Activated naive CD8-positive, alpha-beta T cell treated with anti-CD3 and anti-CD28 coated beads, Interleukin-2, amount 50 U/mL, for 24 hours (primary cell): ENCODE measurements around the gene OR2J3.
"Not testable (repeated sequence)": the region's sequence is repeated elsewhere in the genome, so short reads cannot be mapped to it uniquely, and the experiment has no call there.

Source experiments
- ATAC-seq: fragments of 150-1000 bp; cut with Tn5 transposase; one replicate; pipeline ENCODE4 v1.10.0; 2021
- DNase-seq: peaks from one replicate; pipeline ENCODE4 v3.0.0; 2021
- H3K27ac Mint-ChIP-seq: one replicate; pipeline ENCODE4 v1.8.0; 2021; ENCODE audit warnings: mild to moderate bottlenecking, mixed read lengths
- H3K27me3 Mint-ChIP-seq: one replicate; pipeline ENCODE4 v1.8.0; 2021; ENCODE audit warnings: mixed read lengths
- H3K36me3 Mint-ChIP-seq: one replicate; pipeline ENCODE4 v1.8.0; 2021; ENCODE audit warnings: low read depth, mixed read lengths
- H3K4me1 Mint-ChIP-seq: one replicate; pipeline ENCODE4 v1.8.0; 2021; ENCODE audit warnings: mixed read lengths
- H3K4me3 Mint-ChIP-seq: one replicate; pipeline ENCODE4 v1.8.0; 2021; ENCODE audit warnings: mild to moderate bottlenecking, moderate library complexity, mixed read lengths
- H3K9me3 Mint-ChIP-seq: one replicate; pipeline ENCODE4 v1.8.0; 2021; ENCODE audit warnings: mixed read lengths

Gene OR2J3

DNA sequence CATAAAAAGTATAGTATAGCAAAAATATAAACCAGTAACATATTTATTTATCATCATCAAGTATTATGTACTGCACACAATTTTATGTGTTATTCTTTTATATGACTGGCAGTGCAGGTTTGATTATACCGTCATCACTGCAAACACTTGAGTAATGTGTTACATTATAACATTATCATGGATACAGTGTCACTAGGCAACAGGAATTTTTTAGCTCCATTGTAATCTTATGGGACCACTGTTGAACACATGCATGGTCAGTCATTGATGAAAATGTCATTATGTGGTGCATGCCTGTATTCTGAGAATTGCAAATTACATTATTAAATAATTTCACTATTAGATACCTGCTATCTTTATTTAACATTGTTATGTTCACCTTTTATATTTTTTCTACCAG is 33.7 kb downstream of the OR2J3 start:
- H3K4me3 Mint-ChIP-seq: no peak overlapping the region
- H3K36me3 Mint-ChIP-seq: no peaks in the 10 kb centered on the region
- H3K9me3 Mint-ChIP-seq: peaks cover 4% of the 10 kb centered on the region
- no peak overlapping the region for H3K27ac Mint-ChIP-seq
- DNase-seq: no peak
- H3K4me1 Mint-ChIP-seq: no peaks in the 10 kb centered on the region
- ATAC-seq: no peak
- peaks cover 20% of the 10 kb centered on the region for H3K27me3 Mint-ChIP-seq

DNA sequence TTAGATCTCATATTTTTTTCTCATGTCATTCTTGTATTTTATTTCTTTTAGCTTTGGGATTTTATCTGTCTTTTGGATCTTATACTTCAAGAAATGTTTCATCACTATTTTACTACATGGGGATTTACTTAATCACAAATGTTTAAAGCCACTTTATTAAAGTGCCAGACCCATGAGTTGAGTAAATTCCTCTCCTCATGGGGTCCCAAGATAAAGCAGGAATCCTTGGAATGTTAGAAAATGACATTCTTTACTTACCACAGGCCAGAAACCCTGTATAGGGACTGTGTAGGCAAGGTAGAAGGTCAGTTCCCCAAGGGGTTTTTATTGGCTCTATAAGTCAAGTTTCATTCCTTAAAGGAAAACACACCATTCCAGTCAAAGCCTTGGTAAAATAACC is 34.5 kb downstream of the OR2J3 start:
- DNase-seq: no peak
- H3K36me3 Mint-ChIP-seq: no peaks in the 10 kb centered on the region
- H3K9me3 Mint-ChIP-seq: peaks cover 4% of the 10 kb centered on the region
- ATAC-seq: no peak
- H3K27me3 Mint-ChIP-seq: peaks cover 20% of the 10 kb centered on the region
- H3K4me1 Mint-ChIP-seq: no peaks in the 10 kb centered on the region
- H3K27ac Mint-ChIP-seq: no peak overlapping the region
- H3K4me3 Mint-ChIP-seq: no peak overlapping the region

DNA sequence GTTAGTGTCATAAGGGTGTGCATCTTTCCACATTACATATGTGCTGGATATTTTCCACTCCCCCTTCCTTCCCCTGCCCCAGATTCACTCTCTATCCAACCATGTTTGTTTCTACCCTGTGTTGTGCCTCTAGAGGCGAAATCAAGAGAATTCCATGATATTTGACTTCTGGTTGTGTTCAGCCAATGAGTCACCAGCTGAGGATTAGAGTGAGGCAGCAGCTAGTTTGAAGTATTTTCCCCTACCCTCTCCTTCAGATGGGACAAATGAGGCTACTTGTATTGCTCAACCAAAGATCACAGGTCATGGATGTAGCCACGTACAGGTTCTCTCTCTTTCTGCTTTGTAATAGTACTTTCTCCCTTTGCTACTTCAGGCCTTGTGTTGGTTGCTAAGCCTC is 38.3 kb downstream of the OR2J3 start:
- no peak overlapping the region for H3K4me3 Mint-ChIP-seq
- H3K9me3 Mint-ChIP-seq: peaks cover 10% of the 10 kb centered on the region
- no peak for DNase-seq
- H3K27ac Mint-ChIP-seq: no peak overlapping the region
- no peaks in the 10 kb centered on the region for H3K4me1 Mint-ChIP-seq
- ATAC-seq: no peak
- H3K27me3 Mint-ChIP-seq: peaks cover 27% of the 10 kb centered on the region
- H3K36me3 Mint-ChIP-seq: no peaks in the 10 kb centered on the region

DNA sequence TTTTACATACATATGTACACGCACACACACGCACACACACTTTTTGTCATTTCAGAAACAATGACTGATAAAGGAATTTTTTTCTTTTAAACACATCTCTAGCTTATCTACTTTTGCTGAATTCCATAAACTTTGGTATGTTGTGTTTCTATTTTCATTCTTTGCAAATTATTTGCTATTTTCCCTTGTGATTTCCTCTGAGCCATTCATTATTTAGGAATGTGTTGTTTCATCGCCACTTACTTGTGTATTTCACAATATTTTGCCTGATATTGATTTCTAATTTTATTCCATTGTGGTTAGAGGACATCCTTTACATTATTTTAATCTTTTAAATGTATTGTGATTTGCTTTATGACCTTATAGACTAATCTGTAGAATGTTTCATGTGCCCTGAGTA is 39.2 kb downstream of the OR2J3 start:
- Mint-ChIP-seq H3K4me3 (no peak overlapping the region), H3K36me3 (no peaks in the 10 kb centered on the region), H3K27me3 (peaks cover 29% of the 10 kb centered on the region), H3K27ac (no peak overlapping the region), H3K9me3 (peaks cover 8% of the 10 kb centered on the region), H3K4me1 (no peaks in the 10 kb centered on the region)
- DNase-seq: no peak
- ATAC-seq: no peak

DNA sequence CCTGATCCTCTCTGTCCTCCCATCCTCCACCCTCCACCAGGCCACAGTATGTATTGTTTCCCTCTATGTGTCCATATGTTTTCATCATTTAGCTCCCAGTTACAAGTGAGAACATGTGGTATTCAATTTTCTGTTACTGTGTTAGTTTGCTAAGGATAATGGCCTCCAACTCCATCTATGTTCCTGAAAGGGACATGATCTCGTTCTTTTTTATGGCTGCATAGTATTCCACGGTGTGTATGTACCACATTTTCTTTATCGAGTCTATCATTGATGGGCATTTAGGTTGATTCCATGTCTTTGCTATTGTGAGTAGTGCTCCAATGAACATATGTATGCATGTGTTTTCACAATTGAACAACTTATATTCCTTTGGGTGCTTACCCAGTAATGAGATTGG is 41.6 kb downstream of the OR2J3 start:
- not testable (repeated sequence) for H3K9me3 Mint-ChIP-seq, H3K36me3 Mint-ChIP-seq, DNase-seq, H3K4me1 Mint-ChIP-seq, ATAC-seq, H3K4me3 Mint-ChIP-seq, H3K27ac Mint-ChIP-seq
- peaks cover 31% of the 10 kb centered on the region for H3K27me3 Mint-ChIP-seq

DNA sequence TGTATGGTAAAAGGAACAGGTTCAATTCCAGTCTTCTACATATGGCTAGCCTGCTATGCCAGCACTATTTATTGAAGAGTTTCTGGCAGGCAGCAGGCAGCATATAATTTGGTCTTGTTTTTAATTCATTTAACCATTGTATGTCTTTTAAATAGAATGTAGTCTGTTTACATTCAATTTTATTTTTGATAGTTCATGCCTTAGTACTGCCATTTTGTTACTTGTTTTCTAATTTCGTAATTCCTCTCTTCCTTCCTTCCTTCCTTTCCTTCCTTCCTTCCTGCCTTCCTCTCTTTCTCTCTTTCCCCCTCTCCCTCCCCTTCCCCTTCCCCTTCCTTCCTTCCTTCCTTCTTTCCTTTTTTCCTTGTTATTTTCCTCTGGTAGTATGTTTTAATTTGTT is 45.2 kb downstream of the OR2J3 start:
- Mint-ChIP-seq H3K27ac (no peak overlapping the region), H3K36me3 (no peaks in the 10 kb centered on the region), H3K4me1 (no peaks in the 10 kb centered on the region), H3K9me3 (peaks cover 6% of the 10 kb centered on the region), H3K4me3 (no peak overlapping the region), H3K27me3 (peaks cover 25% of the 10 kb centered on the region)
- no peak for ATAC-seq
- DNase-seq: no peak

DNA sequence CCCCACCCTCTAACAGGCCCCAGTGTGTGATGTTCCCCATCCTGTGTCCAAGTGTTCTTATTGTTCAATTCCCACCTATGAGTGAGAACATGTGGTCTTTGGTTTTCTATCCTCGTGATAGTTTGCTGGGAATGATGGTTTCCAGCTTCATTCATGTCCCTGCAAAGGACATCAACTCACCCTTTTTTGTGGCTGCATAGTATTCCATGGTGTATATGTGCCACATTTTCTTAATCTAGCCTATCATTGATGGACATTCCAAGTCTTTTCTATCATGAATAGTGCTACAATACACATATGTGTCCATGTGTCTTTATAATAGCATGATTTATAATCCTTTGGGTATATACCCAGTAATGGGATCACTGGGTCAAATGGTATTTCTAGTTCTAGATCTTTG is 47.3 kb downstream of the OR2J3 start:
- not testable (repeated sequence) for ATAC-seq, H3K4me1 Mint-ChIP-seq, DNase-seq, H3K4me3 Mint-ChIP-seq, H3K9me3 Mint-ChIP-seq, H3K36me3 Mint-ChIP-seq, H3K27ac Mint-ChIP-seq
- peaks cover 20% of the 10 kb centered on the region for H3K27me3 Mint-ChIP-seq

DNA sequence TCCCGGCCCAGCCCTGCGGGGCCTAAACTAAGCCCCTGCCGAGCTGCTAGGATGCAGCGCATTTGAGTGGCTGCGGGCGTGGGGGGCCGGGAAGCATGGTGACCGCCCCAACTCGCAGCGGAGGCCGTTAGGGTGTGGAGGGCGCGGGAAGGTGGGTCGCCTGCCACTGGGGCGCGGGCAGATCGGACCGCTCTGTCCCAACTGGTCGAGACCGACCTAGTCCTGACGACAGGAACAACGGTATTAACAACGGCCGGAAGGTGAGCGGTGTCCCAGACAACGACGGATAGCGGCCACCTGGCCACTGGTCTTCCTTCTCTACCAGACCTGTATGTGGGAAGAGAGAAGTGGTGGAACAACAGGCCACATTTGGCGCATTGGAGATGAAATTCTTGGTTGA is 52.1 kb downstream of the OR2J3 start:
- H3K36me3 Mint-ChIP-seq: not testable (repeated sequence)

More for the DNA sequence above, 52.1 kb downstream of the OR2J3 start:
- not testable (repeated sequence) for H3K27ac Mint-ChIP-seq, DNase-seq, H3K9me3 Mint-ChIP-seq, H3K4me3 Mint-ChIP-seq, ATAC-seq, H3K4me1 Mint-ChIP-seq
- peaks cover 32% of the 10 kb centered on the region for H3K27me3 Mint-ChIP-seq
